Activated CD4-positive, alpha-beta T cell treated with anti-CD3 and anti-CD28 coated beads, Interleukin-2, amount 50 U/mL, for 4 hours (primary cell): ENCODE results near the gene GABRG3.

Experiments used
- DNase-seq, 2 experiments: peaks; one replicate each; pipeline ENCODE4 v3.0.0-alpha.2; 2020

Gene GABRG3

DNA sequence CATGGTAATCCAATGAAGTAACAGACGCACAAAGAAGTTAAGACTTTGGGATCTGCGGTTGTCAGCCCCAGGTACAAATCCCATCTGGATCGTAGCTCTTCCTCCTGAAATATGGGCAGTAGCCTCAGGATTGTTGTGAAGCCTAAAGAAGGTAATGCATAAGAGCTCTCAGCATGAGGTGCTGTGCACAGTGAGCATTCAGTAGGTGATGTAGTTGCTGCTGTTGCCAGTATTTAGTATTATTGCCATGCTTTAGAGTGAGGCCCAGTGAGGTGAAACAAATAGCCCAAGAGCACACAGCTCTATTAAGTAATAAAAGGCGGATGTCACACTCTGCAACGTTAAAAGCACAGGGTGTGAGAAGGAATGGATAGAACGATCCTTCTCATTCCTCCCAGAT lies 225.7 kb downstream of the GABRG3 start:
- DNase-seq: no peak

- DNase-seq: no peak
Measured at GRCh38 chr15:27201425-27201824, 230.4 kb downstream of the GABRG3 start.

- DNase-seq: no peak
Measured at GRCh38 chr15:27210176-27210575, 239.2 kb downstream of the GABRG3 start.

DNA sequence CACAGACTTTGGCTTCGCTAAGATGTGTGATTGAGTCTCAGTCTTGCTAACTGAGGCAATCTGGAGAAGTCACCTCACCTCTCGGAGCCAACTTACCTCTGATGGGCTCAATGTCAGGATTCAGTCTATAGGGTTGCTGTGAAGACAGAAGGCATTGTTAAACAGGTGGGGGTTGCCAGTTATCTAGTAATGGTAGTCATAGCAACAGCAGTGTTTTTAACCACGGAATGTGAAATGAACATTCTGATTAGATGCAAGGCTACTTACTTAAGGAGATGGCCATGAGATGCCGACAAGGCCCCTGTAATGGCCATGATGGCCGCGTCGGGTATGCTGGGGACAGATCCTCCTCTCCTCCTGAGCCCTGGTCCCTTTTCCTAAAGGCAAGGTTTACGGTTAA lies 243.1 kb downstream of the GABRG3 start:
- no peak for DNase-seq

- no peak for DNase-seq
Measured at GRCh38 chr15:27214961-27215360, 244.0 kb downstream of the GABRG3 start.

DNA sequence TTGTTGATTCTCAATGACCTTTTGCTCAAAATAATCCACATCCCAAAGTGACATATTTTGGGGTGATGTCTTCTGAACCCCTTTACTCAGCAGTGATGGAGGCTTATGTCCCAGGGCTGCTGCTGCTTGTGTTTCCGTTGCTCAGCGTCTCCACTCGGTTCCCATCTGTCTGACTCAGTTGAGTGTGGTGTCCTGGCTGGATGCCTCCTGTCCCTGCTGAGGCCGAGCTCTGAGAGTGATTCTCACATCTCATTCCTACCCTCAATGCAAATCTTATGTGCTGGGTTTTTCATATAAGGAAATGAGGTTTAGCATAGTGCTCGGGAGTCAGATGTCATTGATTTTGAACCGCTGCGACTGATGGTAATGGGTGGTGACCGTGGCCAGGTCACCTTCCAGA lies 247.4 kb downstream of the GABRG3 start:
- DNase-seq: no peak

DNA sequence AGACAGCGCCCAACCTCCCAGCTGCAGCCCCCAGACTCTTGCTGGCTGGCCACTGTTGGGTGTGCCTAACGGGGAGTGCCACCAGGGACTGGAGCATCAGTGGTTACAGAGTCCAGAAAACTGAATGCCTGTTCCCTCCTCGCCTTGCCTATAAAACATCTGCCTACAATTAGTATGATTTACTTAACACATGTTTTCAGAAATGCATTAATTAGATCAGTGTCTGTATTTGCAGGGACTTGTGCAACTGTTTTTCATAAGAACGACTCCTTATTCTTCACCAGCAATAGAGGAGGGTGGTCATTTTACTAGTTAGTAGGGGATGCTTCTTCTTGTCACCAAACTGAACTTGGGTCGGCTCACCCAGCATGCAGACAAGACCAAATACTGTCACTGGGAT lies 248.7 kb downstream of the GABRG3 start:
- no peak for DNase-seq

DNA sequence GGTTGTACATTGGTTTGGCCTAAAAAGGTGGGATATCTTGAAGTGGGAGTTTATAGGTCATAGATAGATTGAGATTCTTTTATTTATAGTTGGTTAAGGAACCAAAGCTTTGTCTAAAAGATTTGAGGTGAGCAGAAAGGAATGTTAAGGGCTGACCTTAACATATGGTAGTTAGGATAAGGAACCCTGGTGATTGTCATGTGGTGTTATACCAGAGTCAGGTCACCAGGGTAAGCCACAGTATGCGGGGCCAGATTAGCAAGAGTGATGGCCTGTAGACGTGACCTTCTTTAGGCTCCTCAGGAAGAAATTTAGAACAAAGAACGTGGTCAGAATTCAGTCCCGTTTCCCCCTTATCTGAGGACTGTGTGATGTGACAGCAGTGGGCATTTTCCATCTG lies 249.2 kb downstream of the GABRG3 start:
- DNase-seq: no peak

DNA sequence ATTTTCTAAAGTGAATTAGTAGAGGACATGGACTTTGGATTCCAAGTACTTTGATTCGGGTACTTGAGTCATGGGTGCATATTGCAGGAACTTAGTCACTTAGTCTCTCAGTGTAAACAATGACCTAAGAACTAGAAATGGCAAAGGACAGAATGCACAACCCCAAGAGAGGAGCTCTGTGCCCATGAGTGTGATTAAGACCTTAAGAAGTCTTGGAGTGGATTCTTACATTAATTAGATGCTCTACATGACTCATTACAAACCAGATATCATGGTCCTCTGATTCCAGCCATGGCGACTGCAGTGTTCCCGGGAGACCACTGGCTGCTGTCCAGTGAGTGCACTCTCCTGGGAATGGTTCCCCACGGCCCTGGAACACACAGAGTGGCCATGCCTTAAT lies 251.5 kb downstream of the GABRG3 start:
- no peak for DNase-seq

DNA sequence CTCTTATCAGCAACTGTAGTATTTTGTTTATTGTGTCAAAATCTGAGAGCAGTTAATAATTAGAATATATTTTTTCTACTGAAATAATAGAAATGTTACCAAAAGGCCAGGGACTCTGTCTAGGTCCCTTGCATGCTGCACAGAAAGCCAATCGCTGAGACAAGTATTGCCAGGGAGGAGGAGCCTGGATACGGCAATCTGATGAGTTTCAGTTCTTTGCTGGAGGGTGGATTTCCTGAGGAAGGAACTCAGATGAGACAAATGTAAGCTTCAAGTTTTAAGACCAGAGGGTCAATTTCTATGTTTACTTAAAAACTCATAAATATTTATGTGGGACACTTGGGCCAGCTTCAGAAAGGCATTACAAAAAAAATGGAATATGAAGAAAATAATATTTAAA lies 252.2 kb downstream of the GABRG3 start:
- no peak for DNase-seq

DNA sequence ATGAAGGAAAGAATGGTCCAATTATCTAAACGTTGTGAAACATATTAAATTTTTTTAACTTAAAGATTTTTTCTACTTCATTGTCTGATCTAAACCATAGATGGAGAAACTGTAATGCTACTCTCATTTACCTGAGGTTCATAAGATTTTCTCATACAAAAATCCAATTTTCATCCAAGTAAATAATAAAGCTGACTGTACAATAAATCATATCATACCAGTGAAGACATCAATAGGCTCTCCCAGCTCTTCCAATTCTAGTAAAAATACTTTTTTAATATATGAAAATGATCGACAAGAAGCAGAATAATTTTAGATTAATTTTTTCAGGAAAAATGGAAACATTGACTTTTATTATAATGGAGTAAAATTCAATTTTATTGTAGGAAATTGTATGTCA lies 260.8 kb downstream of the GABRG3 start:
- no peak for DNase-seq

- no peak for DNase-seq
Measured at GRCh38 chr15:27232876-27233275, 261.9 kb downstream of the GABRG3 start.

- no peak for DNase-seq
Measured at GRCh38 chr15:27234593-27234992, 263.6 kb downstream of the GABRG3 start.

DNA sequence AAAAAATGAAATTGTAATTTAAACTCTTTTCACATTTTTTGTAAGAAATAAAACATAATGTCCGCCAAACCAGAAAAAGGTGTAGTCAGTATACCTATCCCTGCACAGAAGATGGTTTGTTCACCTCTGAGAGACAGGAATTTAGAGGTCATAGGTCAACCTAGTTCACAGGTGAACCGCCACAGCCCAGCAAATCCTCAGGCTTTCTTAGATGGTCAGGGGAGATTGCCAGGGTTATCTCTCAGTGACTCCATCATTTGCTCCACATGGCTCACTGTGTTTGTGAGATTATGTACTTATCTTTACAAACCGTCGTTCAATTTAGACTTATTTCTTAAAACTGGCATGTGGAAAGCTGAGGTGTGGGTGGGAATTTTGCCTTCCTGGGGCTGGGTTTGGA lies 264.2 kb downstream of the GABRG3 start:
- DNase-seq: no peak

DNA sequence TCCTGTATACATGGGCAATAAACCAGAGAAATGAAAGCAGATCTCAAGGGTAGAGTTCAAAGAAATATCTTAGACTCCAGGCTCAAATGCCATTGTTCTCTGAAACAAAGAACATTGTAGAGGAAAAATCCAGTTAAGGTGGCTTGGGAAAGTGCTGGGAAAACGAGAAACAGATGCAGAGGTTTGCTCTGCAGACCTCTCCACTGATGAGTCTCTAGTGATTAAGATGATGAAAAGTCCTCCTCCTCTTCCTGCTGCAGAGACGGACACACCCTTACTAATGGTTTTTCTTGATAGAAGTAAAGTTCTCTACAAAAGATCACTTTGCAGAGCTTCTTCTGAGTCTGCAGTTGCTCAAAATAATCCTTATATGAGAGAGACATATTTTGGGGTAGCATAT lies 264.7 kb downstream of the GABRG3 start:
- DNase-seq: no peak

DNA sequence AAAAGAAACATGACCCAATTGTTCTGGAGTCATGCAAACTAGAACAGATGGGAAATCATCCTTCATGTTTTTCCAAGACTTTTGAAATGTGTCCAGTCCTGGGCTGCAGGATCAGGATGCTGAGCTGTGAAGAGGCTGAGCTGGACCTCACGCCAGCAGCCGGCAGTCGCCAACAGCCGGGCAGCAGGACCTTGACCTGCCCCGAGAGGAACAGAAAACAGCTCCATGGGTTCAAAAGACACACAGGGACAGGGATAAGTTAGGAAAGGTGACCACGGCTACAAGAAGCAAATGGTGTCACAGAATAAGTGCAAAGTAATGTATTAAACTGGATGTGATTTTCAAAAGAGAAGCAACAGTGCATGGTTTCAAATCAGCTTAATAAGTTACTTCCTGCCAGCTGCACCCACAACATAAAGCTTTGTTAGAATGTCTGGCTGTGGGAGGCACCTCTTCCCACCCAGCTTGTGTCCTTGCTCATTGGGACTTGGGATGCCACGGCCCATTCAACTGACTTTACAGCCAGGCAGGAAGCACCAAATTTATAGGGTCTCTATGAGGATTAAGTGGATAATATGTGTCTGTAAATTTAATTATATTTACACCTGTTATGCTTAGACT lies 266.4 kb downstream of the GABRG3 start:
- no peak for DNase-seq

DNA sequence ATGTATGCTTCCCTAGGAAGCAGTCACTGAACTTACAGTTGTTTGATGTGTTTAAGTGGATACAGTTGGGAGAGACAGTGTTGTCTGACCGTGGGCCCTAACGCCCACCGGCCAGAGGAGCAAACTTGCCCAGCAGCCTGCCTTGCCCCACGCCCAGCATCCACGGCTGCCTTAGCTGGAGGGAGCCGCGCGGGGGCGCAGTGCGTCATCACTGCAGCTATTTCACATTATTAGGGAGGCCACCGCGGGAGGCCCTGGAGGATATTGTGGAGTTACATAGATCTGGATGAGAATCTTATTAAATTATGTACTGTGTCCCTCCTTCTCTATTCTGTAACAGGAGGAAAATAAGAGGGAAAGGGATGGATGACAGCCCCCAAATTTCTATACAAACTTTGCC lies 267.2 kb downstream of the GABRG3 start:
- no peak for DNase-seq

DNA sequence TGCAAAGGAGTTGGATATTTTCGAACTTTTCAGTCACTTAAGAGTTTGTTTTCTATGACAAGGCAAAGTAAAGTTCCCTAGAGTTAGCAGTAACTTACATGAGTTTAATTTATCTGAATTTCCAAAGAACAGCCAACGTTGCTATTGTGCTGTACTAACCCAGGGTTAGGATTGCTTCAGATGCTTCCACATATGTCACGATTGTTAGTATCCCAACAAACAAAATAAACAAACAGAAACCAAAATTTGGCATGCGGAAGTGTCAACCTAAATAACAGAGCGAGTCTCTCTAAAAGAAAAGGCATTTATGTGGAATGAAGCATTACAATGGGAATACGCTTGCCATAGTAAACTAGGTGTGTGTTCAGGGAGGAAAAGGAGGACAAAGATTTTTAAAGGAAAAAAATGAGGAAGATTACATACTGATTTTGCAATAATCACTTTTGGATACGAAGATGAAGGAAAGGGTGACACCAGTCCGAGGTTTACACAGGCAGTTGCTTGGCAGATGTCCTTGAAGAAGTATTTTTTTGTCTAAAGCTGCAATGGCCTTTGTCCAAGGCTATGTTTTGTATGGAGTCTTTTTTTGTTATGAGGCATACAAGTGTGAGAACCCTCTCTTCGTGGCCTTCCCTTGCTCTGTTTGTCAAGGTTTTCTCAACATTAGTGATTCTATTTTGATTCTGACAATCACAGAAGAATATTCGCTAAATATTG lies 267.9 kb downstream of the GABRG3 start:
- DNase-seq: no peak

DNA sequence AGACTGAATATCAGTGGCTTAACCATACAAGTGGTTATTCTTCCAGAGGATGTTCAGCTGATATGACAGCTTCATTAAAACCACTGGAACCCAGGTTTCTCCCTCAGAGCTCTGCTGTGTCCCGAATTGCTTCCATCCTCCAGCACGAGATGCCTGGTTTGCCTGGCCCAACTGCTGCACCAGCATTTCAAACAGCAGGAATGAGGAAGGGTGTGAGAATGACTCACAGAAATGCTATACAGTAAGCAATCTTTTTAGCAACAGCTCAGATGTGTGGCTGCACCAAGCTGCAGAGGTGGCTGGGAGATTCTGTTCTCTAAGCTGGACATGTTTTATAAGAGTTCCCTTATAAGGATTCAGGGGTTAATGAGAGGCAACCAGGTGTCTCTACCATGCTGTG lies 271.0 kb downstream of the GABRG3 start:
- no peak for DNase-seq

- no peak for DNase-seq
Measured at GRCh38 chr15:27244047-27244446, 273.1 kb downstream of the GABRG3 start.

DNA sequence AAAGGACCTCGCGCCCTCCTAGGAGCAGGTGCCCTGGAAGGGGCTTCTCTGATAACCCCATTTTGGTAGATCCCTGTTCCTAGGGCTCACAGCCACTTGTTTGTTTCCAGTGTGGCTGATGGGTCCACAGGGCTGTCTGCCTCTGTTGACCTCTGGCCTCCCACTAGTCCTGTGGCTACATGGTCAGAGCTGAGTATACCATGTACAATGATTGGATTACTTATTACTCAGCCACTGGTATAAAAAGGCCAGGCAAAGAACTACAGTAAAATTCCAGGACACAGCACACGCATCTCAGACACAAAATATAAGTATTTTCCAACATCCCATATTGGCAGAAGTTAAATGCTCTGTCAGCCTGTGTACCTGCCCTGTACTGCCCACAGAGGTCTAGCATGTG lies 277.3 kb downstream of the GABRG3 start:
- no peak for DNase-seq

DNA sequence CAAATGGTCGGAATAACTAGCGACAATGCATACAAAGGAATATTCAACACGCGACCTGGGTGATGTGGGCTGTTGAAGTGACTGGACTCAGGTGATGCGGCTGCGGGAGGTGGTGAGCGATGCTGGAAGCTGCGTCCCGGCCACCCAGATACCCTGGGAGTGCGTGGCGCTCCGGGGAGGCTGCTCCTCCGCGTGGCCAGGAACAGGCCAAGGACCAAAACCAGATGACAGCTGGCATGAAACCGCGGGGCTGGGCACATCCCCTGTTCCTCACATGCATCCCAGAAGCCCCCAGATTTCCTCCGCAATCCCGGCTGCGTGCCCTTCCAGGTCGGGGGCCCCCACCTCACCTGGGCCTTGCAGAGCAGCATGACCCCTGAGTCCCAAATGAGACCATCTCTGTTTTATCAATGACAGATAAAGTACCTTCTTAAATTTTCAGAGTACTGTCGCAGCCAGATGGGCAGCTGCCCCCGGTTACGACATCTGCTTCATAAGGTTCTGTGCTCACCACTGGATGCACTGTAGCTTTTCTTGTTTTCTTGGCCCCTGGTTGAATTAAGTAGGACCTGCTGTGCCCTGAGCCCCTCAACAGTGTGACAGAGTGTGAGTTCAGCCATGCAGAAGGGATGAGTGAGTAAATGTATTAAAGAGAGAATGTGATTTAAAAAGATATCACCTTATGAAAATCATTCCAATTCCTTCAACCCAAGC lies 278.2 kb downstream of the GABRG3 start:
- DNase-seq: no peak

DNA sequence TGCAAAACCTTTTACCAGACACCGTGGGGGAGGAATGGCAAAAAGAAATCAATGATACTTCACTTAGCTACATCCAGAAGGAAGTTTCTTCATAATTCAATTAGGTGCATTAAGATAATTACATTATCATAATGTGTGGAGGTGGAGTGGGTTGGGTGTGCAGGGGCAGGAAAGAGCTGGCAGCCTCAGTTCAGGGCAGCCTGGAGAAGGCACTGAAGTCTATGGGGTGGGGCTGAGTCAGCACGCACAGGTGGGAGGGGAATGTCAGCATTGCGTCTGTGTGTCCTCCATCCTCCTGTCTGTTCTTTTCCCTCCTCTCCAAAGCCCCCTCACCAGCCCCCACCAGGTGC lies 278.8 kb downstream of the GABRG3 start:
- DNase-seq: no peak

- DNase-seq: no peak
Measured at GRCh38 chr15:27250223-27250622, 279.2 kb downstream of the GABRG3 start.

- no peak for DNase-seq
Measured at GRCh38 chr15:27254055-27254454, 283.1 kb downstream of the GABRG3 start.
